K562 (cell line): Measurements from ENCODE around the gene TMEM248. TPM values are rescaled to one million over a fixed set of nuclear protein-coding genes. Genes with fewer than 3 reads are reported as not detected.
A peak's percentile ranks its signal among the peaks of the same experiment; 100 is the strongest.

Source experiments
- ATF1 ChIP-seq, 2 experiments: fragments of 450-650 bp in 1 of 2; IDR thresholded peaks; 2 replicates each; pipeline ENCODE4 v1.6.1; 2016; ENCODE audit warnings: missing compliant biosample characterization in 1 of 2, missing genetic modification characterization in 1 of 2
- BCOR ChIP-seq: fragments of 450-650 bp; IDR thresholded peaks from 2 replicates; pipeline ENCODE4 v1.6.1; 2016
- BRD4 ChIP-seq: fragments of 200-600 bp; sonication (generic); IDR thresholded peaks from 2 replicates; pipeline ENCODE4 v1.6.1; 2017; ENCODE audit warnings: inconsistent platforms
- CEBPZ ChIP-seq: fragments of 150-350 bp; IDR thresholded peaks from 2 replicates; pipeline ENCODE4 v1.6.1; 2014; ENCODE audit warnings: low read depth, mild to moderate bottlenecking, low read length, borderline replicate concordance
- ELK3 ChIP-seq: fragments of 450-650 bp; formaldehyde crosslinking; IDR thresholded peaks from 2 replicates; pipeline ENCODE4 v1.4.0; 2020; ENCODE audit warnings: mild to moderate bottlenecking
- GMEB1 ChIP-seq: fragments of 250-450 bp; sonication (Bioruptor Pico); IDR thresholded peaks from 2 replicates; pipeline ENCODE4 v1.4.0; 2020; ENCODE audit warnings: mild to moderate bottlenecking
- HMBOX1 ChIP-seq: sonication (generic); IDR thresholded peaks from 2 replicates; pipeline ENCODE4 v1.6.1; 2016
- SMAD2 ChIP-seq: fragments of 150-350 bp; IDR thresholded peaks from 2 replicates; pipeline ENCODE4 v1.6.1; 2014; ENCODE audit warnings: low read depth, mild to moderate bottlenecking, low read length
- SMAD3 ChIP-seq: fragments of 450-650 bp; formaldehyde crosslinking; conservative IDR thresholded peaks from 2 replicates; pipeline ENCODE4 v1.4.0; 2020; ENCODE audit warnings: mild to moderate bottlenecking
- SMARCB1 ChIP-seq: IDR thresholded peaks from 2 replicates; pipeline ENCODE4 v1.6.1; 2011; ENCODE audit warnings: improper control_type of control experiment, low read depth; ENCODE audit not compliant: insufficient read length
- SRSF7 ChIP-seq: fragments of 200-400 bp; formaldehyde crosslinking; optimal IDR thresholded peaks from 2 replicates; pipeline ENCODE3; 2017; ENCODE audit warnings: mild to moderate bottlenecking, low read depth, low read length
- TEAD1 ChIP-seq, 2 experiments: fragments of 450-650 bp in 1 of 2; sonication (generic) in 1 of 2; formaldehyde crosslinking; IDR thresholded peaks; 2 replicates each; pipeline versions ENCODE4 v1.4.0 to v1.8.0; 2020 to 2022; ENCODE audit warnings: mild to moderate bottlenecking in 2 of 2, missing genetic modification reagents in 1 of 2
- TSHZ1 ChIP-seq: fragments of 250-450 bp; sonication (Bioruptor Pico); IDR thresholded peaks from 2 replicates; pipeline ENCODE4 v1.4.0; 2020; ENCODE audit warnings: mild to moderate bottlenecking, moderate library complexity
- ZC3H11A ChIP-seq: IDR thresholded peaks from 2 replicates; pipeline ENCODE4 v1.6.1; 2012; ENCODE audit warnings: low read depth, low read length, improper control_type of control experiment
- ZNF121 ChIP-seq: sonication (generic); formaldehyde crosslinking; conservative IDR thresholded peaks from 2 replicates; pipeline ENCODE4 v1.8.0; 2022; ENCODE audit warnings: missing genetic modification reagents
- ZNF551 ChIP-seq: fragments of 250-450 bp; sonication (Bioruptor Pico); IDR thresholded peaks from 2 replicates; pipeline ENCODE4 v1.5.0; 2021; ENCODE audit warnings: mild to moderate bottlenecking, moderate library complexity
- ZNF764 ChIP-seq: fragments of 250-450 bp; sonication (Bioruptor Pico); IDR thresholded peaks from 2 replicates; pipeline ENCODE4 v1.4.0; 2020; ENCODE audit warnings: low read depth, mild to moderate bottlenecking, moderate library complexity
- ZNF766 ChIP-seq: fragments of 200-800 bp; sonication (Bioruptor generic); conservative IDR thresholded peaks from 2 replicates; pipeline ENCODE4 v1.6.1; 2016; ENCODE audit warnings: missing genetic modification characterization, missing compliant biosample characterization
- polyA plus RNA-seq, 8 experiments: library from polyadenylated mRNA; depleted of rRNA in 4 of 8; stranded (reverse) in 5 of 8; unstranded in 3 of 8; fragments of >200 nt; fragmentation: Nextera tagmentation in 2 of 8; fragmentation: Illumina TruSeq in 1 of 8; extraction: Ambion mirVana in 2 of 8; extraction: Trizol in 1 of 8; gene quantifications; 2 replicates each; pipeline versions ENCODE4 v1.2.1 to v1.2.3, GENCODE V29; 2011 to 2014; ENCODE audit warnings: inconsistent platforms in 1 of 8, missing spikeins in 1 of 8
- total RNA-seq, 7 experiments: library from RNA; depleted of rRNA in 6 of 7; stranded (reverse); fragments of >200 nt in 6 of 7; fragmentation: Illumina TruSeq in 2 of 7; extraction: Trizol in 2 of 7; gene quantifications; 2 replicates each; pipeline versions ENCODE4 v1.2.1 to v1.2.3, GENCODE V29; 2011 to 2021; ENCODE audit warnings: low replicate concordance in 1 of 7

Gene TMEM248
- total and polyA plus RNA-seq, 9 of the 15 experiments (the other 6 are each of a cell fraction or from before 2014, with no cell fraction given): 6.3 to 132 (median 64.4) TPM

GRCh38 chr7:66920769-66921395, at the start of gene TMEM248 (continued):
- TF ChIP-seq ZC3H11A: 0 out of 2 replicates have a peak, but pooled peaks have one; percentile 69
- no peak for TF ChIP-seq HMBOX1
- TF ChIP-seq ZNF766 (CRISPR knock-in tag): 0 out of 2 replicates have a peak, but pooled peaks have one; percentile 54
- no peak for TF ChIP-seq SMAD2
- TF ChIP-seq SMARCB1: no peak
- TF ChIP-seq ZNF764 (CRISPR knock-in tag): no peak
- TF ChIP-seq SRSF7: no peak
- no peak for TF ChIP-seq ZNF551 (CRISPR knock-in tag)
- TF ChIP-seq BRD4: no peak
- TF ChIP-seq TSHZ1 (CRISPR knock-in tag): no peak
- TF ChIP-seq TEAD1 (CRISPR knock-in tag; IDR thresholded peaks at IDR 0.05): peak in 1 of 2 experiments; percentile 84; a peak in 2 of 4 replicates
- no peak for TF ChIP-seq ELK3
- TF ChIP-seq GMEB1 (CRISPR knock-in tag): peak; percentile 97
- TF ChIP-seq BCOR: peak; percentile 97
- no peak for TF ChIP-seq ZNF121 (CRISPR knock-in tag)
- TF ChIP-seq ATF1 (CRISPR knock-in tag; IDR thresholded peaks at IDR 0.05): no peak; the same call in 1 of the 2 replicates
- TF ChIP-seq ATF1 (tag; IDR thresholded peaks at IDR 0.05): peak; percentile 97
- TF ChIP-seq CEBPZ: no peak
- no peak for TF ChIP-seq SMAD3
